Prostate gland (tissue), 2 donors: ENCODE measurements around the gene ACVR1. TPM values are rescaled to one million over a fixed set of nuclear protein-coding genes. Genes with fewer than 3 reads are reported as not detected.

Source experiments
- DNase-seq: peaks from one replicate; pipeline ENCODE4 v3.0.0-alpha.2; 2019; ENCODE audit warnings: low spot score
- H3K27ac ChIP-seq, 2 donors: fragments of 200-600 bp; sonication (generic); 2 replicates each; pipeline ENCODE4 v1.5.1; 2017 to 2019
- H3K27me3 ChIP-seq: fragments of 200-600 bp; sonication (generic); replicated peaks from 2 replicates; pipeline ENCODE4 v1.5.1; 2019; ENCODE audit not compliant: insufficient read depth
- H3K36me3 ChIP-seq, 2 donors: fragments of 200-600 bp; sonication (generic); 1 replicate in 1 of 2; 2 replicates in 1 of 2; pipeline versions ENCODE4 v1.5.1 to v1.8.1; 2017 to 2019
- H3K4me1 ChIP-seq: fragments of 200-600 bp; sonication (generic); replicated peaks from 2 replicates; pipeline ENCODE4 v1.5.1; 2019
- H3K4me3 ChIP-seq, 2 donors: fragments of 200-600 bp; sonication (generic); 2 replicates each; pipeline ENCODE4 v1.5.1; 2017 to 2019
- H3K9me3 ChIP-seq: fragments of 200-600 bp; sonication (generic); 2 replicates; pipeline ENCODE4 v1.5.1; 2017
- CTCF ChIP-seq, 4 experiments: fragments of 200-600 bp in 2 of 4; fragments of 450-650 bp in 2 of 4; sonication (generic) in 2 of 4; IDR thresholded peaks; 1 replicate in 3 of 4; 2 replicates in 1 of 4; pipeline ENCODE4 v1.5.1; 2016 to 2019; ENCODE audit warnings: antibody characterized with exemption in 4 of 4, mild to moderate bottlenecking in 2 of 4, moderate library complexity in 2 of 4
- POLR2A ChIP-seq: fragments of 450-650 bp; IDR thresholded peaks from one replicate; pipeline ENCODE4 v1.6.1; 2016; ENCODE audit warnings: antibody characterized with exemption, mild to moderate bottlenecking
- POLR2AphosphoS5 ChIP-seq: sonication (generic); formaldehyde crosslinking; IDR thresholded peaks from one replicate; pipeline ENCODE4 v1.6.1; 2017; ENCODE audit warnings: antibody characterized with exemption
- WGBS: methylation state at CpG from one replicate; pipeline ENCODE4 v1.1.5; 2018; 5-methylcytosine and 5-hydroxymethylcytosine counted together
- intact Hi-C: fragments of 100-400 bp; cut with DNase I; formaldehyde crosslinking; loops from one replicate; pipeline ENCODE4 v1.14.2; 2022
- total RNA-seq, 2 donors: library from RNA; depleted of rRNA; stranded (reverse); fragments of >200 nt; gene quantifications; one replicate each; pipeline ENCODE4 v1.1.0, GENCODE V29; 2016

ACVR1 gene
- total RNA-seq, 2 donors from 2014 or later, result 16.0 to 21.5 TPM

GRCh38 chr2:157747280-157747679 lies 128.8 kb downstream of the ACVR1 start:
- intact Hi-C loops, result no loop called here
- TF ChIP-seq POLR2AphosphoS5 (no peak), POLR2A (no peak), CTCF (IDR thresholded peaks at IDR 0.05) (no peak)
- Histone ChIP-seq H3K27me3 (no peaks in the 10 kb centered on the region), H3K27ac (no peak overlapping the region), H3K9me3 (no peaks in the 10 kb centered on the region), H3K36me3 (no peaks in the 10 kb centered on the region), H3K4me3 (no peak overlapping the region), H3K4me1 (no peaks in the 10 kb centered on the region)
- DNase-seq, result no peak
- 87% methylated on average over 3 of the region's 3 CpGs for WGBS

GRCh38 chr2:157746234-157746950 lies 129.7 kb downstream of the ACVR1 start:
- no peaks in the 10 kb centered on the region for H3K9me3 ChIP-seq
- WGBS, result 93% methylated on average over 12 of the region's 12 CpGs
- no peak overlapping the region for H3K4me3 ChIP-seq
- H3K36me3 ChIP-seq, result no peaks in the 10 kb centered on the region
- H3K4me1 ChIP-seq, result no peaks in the 10 kb centered on the region
- H3K27ac ChIP-seq, result no peak overlapping the region
- intact Hi-C loops, result no loop called here
- H3K27me3 ChIP-seq, result no peaks in the 10 kb centered on the region
- DNase-seq, result no peak
- TF ChIP-seq POLR2A (no peak), CTCF (IDR thresholded peaks at IDR 0.05) (no peak), POLR2AphosphoS5 (no peak)

GRCh38 chr2:157744571-157745076 lies 131.5 kb downstream of the ACVR1 start:
- H3K9me3 ChIP-seq, result no peaks in the 10 kb centered on the region
- DNase-seq, result no peak
- no peaks in the 10 kb centered on the region for H3K36me3 ChIP-seq
- no peak for TF ChIP-seq POLR2AphosphoS5
- TF ChIP-seq CTCF (IDR thresholded peaks at IDR 0.05), result no peak
- TF ChIP-seq POLR2A, result no peak
- H3K27ac ChIP-seq, result no peak overlapping the region
- H3K27me3 ChIP-seq, result no peaks in the 10 kb centered on the region
- intact Hi-C loops, result no loop called here
- WGBS, result 97% methylated on average over 6 of the region's 6 CpGs
- no peak overlapping the region for H3K4me3 ChIP-seq
- H3K4me1 ChIP-seq, result no peaks in the 10 kb centered on the region

GRCh38 chr2:157743051-157743450 lies 133.1 kb downstream of the ACVR1 start:
- Histone ChIP-seq H3K27ac (no peak overlapping the region), H3K9me3 (no peaks in the 10 kb centered on the region), H3K36me3 (no peaks in the 10 kb centered on the region), H3K4me3 (no peak overlapping the region), H3K4me1 (no peaks in the 10 kb centered on the region), H3K27me3 (no peaks in the 10 kb centered on the region)
- intact Hi-C loops, result no loop called here
- TF ChIP-seq POLR2A, result no peak
- no peak for TF ChIP-seq CTCF (IDR thresholded peaks at IDR 0.05)
- TF ChIP-seq POLR2AphosphoS5, result no peak
- WGBS, result 95% methylated on average over 2 of the region's 2 CpGs
- no peak for DNase-seq
